Left cardiac atrium (tissue), 4 donors: ENCODE data around the gene APOA5. TPM values are rescaled to one million over a fixed set of nuclear protein-coding genes. Genes with fewer than 3 reads are reported as not detected.
A peak's percentile ranks its signal among the peaks of the same experiment; 100 is the strongest.

Experiments used
- ATAC-seq, 2 donors: fragments of 200-7000 bp; cut with Tn5 transposase; one replicate each; pipeline ENCODE4 v1.9.1; 2020; ENCODE audit warnings: mild to moderate bottlenecking in 2 of 2, moderate library complexity in 2 of 2
- DNase-seq: peaks from one replicate; pipeline ENCODE4 v3.0.0-alpha.2; 2020
- intact Hi-C, 2 donors: fragments of 100-400 bp; cut with DNase I; formaldehyde crosslinking; loops; one replicate each; pipeline versions ENCODE4 v1.14.1 to v1.15.1; 2022 to 2023
- total RNA-seq, 2 donors: library from RNA; stranded (reverse); fragmentation: NEBNext Ultra II Directional; extraction: Animal tissue kit (Norgen Biotek cat#: 25700); gene quantifications; one replicate each; pipeline ENCODE4 v1.2.1, GENCODE V29; 2021
- donor health status: DM: no; HTN: yes; CAD: no.
- donor health status: DM: no; HTN: yes; CAD: no; lungs with severe emphysema.
- donor health status: DM: yes; HTN: yes; CAD: no.
- donor health status: Dilated cardiomyopathy.

APOA5 gene
- total RNA-seq, 2 donors from 2014 or later: not detected

DNA sequence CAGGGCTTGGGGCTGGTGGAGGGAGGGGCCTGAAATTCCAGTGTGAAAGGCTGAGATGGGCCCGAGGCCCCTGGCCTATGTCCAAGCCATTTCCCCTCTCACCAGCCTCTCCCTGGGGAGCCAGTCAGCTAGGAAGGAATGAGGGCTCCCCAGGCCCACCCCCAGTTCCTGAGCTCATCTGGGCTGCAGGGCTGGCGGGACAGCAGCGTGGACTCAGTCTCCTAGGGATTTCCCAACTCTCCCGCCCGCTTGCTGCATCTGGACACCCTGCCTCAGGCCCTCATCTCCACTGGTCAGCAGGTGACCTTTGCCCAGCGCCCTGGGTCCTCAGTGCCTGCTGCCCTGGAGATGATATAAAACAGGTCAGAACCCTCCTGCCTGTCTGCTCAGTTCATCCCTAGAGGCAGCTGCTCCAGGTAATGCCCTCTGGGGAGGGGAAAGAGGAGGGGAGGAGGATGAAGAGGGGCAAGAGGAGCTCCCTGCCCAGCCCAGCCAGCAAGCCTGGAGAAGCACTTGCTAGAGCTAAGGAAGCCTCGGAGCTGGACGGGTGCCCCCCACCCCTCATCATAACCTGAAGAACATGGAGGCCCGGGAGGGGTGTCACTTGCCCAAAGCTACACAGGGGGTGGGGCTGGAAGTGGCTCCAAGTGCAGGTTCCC lies 38.0 kb upstream of the APOA5 start, which contains the start of gene APOC3:
APOC3 (plus strand) TSS at position 383 of the 659 bp plus-strand sequence. CDS start 676 bp downstream, outside the sequence.
- intact Hi-C loops: loop anchor here in 1 of 2 donors (5.0 kb wide), 1 partner anchor 37 kb away; the partner anchor contains the start of gene APOA5
- ATAC-seq (peak in 1 of 2 donors; percentile 66), DNase-seq (no peak)

DNA sequence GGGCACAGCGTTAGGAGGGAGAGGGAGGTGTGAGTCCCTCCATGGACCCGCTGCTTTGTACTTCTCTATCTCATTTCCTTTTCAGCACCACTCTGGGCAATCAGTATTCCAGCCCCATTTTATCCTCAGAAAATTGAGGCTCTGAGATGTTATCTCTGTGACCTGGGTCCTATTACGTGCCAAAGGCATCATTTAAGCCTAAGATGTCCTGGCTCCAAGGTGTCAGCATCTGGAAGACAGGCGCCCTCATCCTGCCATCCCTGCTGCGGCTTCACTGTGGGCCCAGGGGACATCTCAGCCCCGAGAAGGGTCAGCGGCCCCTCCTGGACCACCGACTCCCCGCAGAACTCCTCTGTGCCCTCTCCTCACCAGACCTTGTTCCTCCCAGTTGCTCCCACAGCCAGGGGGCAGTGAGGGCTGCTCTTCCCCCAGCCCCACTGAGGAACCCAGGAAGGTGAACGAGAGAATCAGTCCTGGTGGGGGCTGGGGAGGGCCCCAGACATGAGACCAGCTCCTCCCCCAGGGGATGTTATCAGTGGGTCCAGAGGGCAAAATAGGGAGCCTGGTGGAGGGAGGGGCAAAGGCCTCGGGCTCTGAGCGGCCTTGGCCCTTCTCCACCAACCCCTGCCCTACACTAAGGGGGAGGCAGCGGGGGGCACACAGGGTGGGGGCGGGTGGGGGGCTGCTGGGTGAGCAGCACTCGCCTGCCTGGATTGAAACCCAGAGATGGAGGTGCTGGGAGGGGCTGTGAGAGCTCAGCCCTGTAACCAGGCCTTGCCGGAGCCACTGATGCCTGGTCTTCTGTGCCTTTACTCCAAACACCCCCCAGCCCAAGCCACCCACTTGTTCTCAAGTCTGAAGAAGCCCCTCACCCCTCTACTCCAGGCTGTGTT lies 37.2 kb upstream of the APOA5 start:
- ATAC-seq: no peak
- intact Hi-C loops: no loop called here
- no peak for DNase-seq

DNA sequence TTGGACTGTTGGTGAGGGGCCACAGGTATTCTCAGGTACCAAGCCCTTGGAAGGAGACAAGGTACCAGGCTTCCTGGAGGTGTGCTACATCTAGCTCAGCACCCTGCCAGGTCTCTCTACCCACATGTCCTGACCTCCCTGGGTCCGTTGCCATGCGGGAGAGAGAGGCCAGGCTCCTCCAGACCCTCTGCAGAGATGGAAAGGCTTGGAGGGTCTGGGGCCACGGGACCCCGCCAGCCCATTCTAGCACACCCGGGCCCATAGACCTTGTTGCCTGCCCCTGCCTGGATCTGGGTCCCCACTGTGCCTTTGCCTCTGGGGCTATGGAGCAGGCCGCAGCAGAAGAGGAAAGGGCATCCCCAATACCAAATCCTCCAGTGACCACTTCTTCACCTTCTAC lies 35.8 kb upstream of the APOA5 start:
- intact Hi-C loops: no loop called here
- no peak for DNase-seq
- no peak for ATAC-seq

DNA sequence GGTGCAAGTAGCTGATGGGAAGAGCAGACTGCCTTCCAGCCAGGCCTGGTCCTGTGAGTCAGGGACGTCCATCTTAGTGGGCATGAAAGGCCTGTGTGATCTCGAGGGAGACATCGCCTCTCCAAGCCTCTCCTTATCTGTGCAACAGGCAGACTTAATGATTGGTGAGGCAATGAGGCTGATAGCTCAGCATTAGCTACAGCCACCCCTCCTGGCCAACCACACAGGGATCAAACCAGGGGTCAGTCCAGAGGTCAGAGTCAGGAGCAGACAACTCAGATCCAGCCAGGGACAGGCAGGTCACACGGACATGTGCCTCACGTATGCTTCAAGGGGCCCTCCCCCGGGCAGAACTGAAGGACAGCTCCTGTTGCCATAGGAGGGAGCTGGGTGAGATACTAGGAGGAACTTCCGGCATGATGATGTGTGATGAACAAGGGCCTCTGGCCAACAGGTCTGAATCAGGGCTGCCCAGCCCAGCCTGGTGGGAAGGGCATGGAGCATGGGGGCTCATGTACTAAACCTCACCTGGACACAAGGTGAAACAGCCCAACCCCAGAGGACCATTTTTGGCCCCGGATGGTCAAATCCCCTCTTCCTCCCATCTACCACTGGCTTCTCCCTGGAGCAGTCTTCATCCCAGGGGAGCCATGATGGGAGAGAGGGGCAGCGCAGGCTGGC lies 35.2 kb upstream of the APOA5 start:
- no peak for DNase-seq
- intact Hi-C loops: no loop called here
- no peak for ATAC-seq

DNA sequence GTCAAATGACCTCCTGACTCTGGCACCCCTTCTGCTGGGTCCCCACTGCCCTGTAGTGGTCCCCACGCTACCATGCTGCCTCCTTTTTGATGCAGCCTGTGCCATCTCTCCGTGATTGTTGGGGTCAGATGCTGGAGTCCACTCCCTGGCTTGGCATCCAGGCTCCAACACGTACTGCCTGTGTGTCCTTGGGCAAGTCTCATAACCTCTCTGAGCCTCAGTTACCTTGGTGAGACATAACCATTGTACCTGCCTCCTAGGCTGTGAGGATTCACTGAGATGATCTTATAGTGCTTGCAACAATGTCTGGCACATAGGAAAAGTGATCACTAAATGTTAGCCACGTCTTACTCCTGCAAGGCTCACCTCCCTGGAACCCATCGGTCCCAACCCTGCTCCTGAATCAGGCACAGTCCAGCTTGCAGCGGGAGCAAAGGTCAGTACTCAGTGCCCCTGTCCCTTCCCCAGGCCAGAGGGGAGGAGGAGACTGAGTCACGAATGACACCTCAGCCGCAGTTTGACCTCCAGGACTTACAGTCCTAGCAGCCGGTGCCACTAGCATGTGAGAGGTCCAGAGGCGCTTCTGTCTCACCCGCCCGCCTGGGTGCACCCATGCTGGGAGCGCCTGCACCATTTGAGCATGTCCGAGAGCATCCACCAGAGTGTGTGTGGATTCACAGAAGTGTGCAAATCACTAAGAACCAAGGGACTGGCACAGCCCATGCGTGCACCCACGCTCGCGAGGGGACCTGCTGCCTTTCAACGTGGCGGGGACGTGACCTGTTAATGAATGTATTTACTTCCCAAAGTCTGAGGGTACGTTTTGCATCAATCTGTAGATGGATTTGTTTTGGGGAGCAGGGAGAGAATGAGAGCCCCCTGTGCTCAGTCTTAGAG lies 34.4 kb upstream of the APOA5 start:
- DNase-seq: no peak
- intact Hi-C loops: no loop called here
- no peak for ATAC-seq

DNA sequence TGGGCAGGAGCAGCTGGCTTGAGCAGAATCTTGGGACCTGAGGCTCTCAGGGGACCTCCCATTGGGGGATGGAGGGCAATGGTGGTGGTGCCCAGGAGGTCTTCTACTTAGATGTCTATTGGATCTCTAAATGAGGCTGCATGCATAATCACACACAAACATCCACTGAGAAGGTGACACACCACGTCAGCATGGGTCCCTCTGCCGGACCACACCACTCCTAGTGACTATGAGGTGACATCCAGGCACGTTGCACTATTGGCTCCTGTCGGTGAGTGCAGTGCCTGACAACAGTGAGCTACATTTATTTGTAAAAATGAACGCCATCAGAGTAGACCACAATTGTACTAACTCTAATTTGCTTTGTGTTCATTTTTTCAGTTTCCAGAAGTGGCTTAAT lies 33.8 kb upstream of the APOA5 start:
- ATAC-seq: no peak
- no peak for DNase-seq
- intact Hi-C loops: no loop called here

DNA sequence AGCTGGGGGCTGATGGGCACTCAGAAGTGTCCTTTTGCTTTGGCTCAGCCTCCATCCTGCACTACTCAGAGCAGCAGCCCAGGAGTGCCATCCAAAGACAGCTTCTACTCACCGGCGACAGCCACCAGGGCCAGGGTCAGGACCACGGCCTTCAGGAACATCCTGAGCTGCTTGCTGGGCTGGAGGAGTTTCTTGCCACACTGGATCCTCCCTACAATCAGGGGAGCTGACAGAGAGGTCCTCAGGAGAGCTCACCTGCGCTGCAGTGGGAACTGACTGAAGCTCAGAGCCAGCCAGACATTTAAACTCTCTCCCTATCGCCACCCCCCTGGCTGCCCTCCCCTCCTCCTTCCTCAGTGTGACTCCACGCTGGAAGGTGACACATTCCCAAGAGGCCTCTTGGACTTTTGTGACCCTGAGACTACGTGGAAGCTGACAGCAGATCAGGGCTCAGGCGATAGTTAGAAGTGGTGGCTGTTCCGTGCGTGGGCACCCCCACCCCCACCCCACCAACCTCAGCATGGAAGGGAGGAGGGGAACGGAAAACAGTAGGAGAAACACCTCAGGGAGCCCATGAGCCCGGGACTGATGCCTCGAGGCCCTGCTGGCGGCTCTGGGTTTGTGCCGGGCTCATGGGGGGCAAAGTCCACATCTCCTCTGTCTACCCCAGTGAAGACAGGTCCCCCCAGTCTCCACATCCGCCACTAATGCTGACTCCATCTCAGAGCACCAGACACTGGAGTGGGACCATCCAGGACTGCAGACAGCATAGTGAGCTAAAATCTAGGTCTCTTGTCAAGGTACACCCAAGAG lies 31.6 kb upstream of the APOA5 start, which contains the start of gene APOA4:
APOA4 (minus strand) TSS at position 274 of the 813 bp plus-strand sequence; CDS start at position 161, 113 bp downstream.
- ATAC-seq (peak in 1 of 2 donors; percentile 30), DNase-seq (no peak)
- intact Hi-C loops: no loop called here

DNA sequence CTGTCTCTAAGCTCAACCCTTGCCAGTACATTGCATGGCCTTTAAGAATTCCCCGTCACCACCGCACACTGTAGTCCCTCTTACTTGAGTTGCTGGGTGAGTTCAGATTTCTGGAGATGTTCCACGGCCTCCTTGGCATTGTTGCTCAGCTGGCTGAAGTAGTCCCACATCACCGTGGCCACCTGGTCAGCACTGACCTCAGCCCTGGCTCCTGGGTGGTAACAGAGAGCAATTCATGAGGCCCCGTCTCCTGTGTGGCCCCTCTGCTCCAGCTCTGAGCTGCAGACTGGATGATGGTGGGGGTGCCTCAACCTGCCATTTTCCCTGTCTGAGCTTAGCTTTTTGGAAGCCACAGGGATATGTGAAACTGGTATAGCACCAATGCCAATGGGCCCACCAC lies 30.9 kb upstream of the APOA5 start:
- ATAC-seq (peak in 1 of 2 donors; percentile 12), DNase-seq (no peak)
- intact Hi-C loops: no loop called here

DNA sequence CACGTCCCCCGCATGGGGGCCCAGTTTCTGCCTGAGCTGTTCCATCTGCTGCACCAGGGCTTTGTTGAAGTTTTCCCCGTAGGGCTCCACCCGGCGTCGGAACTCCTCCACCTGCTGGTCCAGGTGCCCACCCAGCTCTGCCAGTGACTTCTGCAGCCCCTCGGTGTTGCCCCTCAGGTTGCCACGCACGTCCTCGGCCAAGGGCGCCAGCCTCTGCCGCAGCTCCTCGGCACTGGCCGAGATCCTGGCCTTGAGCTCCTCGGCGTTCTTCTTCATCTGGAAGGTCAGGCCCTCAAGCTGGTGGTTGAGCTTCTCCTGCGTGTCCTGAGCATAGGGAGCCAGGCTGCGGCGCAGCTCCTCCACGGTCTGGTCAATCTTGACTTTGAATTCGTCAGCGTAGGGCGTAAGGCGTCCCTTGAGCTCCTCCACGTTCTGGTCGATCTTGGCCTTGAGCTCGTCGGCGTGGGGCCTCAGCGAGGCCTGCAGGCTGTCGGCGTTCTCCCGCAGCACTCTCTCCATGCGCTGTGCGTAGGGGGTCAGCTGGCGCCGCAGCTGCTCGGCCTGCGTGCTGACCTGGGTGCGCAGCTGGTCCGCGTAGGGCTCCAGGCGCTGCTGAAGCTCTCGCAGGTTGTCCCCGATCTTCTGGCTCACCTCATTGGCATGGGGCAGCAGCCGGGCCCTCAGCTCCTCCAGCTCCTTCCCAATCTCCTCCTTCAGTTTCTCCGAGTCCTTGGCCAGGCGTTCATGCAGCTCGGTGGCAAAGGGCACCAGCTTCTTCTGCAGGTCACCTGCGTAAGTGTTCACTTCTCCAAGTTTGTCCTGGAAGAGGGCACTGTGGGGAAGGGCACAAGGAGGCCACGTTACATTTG lies 29.6 kb upstream of the APOA5 start:
- no peak for ATAC-seq
- no peak for DNase-seq
- intact Hi-C loops: no loop called here

DNA sequence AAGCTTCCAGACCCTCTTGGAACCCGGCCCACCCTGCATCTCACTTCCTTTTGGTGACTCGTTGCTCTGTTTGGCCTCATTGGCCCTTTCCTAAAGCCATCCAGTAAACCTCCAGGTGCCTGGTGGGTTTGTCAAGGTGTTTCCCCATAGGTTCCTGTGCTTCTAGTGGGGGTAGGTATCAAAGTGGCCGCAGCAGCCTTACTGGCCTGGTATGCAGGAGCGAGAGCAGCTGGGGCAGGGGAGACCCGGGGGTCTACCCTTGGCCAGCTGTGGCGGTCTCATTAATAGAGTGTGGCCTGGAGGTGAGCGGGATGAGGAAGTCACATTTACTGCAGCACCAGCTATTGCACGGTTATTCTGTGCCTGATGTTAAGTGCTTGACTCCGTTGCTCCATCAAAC lies 27.4 kb upstream of the APOA5 start:
- intact Hi-C loops: no loop called here
- ATAC-seq: no peak
- DNase-seq: no peak

DNA sequence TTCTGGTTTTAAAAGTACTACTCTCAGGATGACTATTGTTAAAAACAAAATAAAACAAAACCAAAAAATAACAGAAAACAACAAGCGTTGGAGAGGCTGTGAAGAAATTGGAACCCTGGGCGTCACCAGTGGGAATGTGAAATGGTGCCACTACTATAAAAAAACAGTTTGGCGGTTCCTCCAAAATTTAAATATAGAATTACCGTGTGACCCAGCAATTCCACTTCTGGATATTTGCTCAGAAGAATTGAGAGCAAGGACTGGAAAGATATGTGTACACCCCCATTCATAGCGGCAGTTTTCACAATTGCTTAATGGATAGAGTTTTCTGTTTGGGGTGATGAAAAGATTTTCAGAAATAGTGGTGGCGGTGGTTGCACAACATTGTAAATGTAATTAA lies 22.8 kb upstream of the APOA5 start:
- ATAC-seq (no peak), DNase-seq (no peak)
- intact Hi-C loops: no loop called here

DNA sequence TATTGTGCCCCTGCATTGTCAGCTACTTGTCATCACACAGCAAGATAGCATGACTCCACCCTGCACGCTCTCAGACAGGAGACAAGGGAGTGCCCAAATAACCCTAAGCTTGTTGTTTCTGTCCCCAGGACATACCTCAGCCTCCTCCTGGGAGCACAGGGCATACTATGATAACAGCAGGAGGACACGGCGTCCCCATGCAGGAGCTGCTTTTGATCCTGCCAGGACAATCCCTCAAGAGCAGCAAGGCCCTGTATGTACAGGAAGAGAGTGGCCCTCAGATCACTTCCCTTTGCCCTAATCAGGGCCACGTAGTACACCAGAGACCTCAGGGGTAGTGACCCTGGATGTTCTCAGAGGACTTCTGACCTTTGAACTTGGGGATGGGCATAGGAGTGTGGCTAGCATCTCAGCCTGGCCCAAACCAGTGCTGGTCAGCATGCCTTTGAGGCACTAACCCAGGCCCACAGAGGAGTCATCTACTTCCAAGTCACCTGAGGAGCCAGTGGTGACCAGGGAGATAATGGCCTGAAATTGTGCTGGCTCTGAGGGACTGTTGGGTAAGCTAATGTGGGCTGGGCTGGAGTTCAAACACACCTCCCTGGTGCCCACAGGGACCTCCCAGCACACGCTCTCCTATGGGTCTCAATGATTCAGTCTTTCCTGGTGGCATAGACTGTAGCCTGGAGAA lies 22.2 kb upstream of the APOA5 start:
- intact Hi-C loops: no loop called here
- DNase-seq (no peak), ATAC-seq (peak in 1 of 2 donors; percentile 38)

DNA sequence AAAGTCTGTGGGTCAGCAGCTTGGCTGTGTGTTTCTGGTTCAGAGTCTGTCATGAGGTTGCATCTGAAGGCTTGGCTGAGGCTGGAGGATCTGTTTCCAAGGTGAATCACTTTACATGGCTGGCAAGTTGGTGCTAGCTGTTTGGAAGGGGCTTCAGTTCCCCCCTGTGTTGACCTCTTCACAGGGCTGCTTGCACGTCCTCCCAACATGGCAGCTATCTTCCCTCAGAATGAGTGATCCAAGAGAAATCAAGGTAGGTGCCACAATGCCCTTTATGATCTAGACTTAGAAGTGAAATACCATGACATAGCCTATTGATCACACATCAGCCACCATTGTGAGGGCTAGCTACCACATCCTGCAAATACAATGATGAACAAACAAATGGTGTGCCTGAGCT lies 21.5 kb upstream of the APOA5 start:
- intact Hi-C loops: no loop called here
- ATAC-seq (no peak), DNase-seq (no peak)

DNA sequence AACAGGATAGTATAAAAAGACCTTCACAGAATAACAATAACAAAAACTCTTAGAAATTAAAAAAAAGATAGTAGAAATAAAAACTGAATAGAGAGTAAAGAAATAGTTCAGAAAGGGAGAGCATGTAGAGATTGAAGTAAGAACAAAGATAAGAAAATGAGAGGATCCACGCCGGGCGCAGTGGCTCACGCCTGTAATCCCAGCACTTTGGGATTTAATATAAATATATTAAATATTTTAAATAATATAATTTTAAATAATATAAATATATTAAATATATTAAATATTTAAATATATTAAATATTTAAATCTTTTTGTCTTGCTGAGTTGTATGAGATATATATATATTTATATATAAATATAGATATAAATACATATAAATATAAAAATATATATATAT lies 20.4 kb upstream of the APOA5 start:
- intact Hi-C loops: no loop called here
- DNase-seq: no peak
- ATAC-seq: no peak

DNA sequence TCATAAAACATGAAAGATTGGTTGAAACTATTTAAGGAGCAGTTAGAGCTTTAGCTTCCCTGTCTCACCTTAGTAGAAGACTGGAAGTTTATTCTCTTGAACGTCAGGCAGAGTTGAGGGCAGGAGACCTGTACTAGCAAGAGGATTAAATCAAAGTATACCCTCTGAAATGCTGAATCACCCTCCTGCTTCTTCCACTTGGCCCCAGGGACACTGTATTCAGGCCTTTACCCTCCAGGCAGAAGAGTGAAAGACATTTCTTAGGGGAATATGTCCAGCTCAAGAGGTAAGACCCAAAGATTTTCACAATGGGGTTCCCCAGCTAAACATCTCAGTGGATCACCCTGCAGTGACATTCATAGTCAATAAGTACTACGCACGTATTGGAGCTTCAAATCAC lies 19.5 kb upstream of the APOA5 start:
- intact Hi-C loops: no loop called here
- DNase-seq: no peak
- no peak for ATAC-seq
